Measurements from ENCODE around the gene BEND5.

DNA sequence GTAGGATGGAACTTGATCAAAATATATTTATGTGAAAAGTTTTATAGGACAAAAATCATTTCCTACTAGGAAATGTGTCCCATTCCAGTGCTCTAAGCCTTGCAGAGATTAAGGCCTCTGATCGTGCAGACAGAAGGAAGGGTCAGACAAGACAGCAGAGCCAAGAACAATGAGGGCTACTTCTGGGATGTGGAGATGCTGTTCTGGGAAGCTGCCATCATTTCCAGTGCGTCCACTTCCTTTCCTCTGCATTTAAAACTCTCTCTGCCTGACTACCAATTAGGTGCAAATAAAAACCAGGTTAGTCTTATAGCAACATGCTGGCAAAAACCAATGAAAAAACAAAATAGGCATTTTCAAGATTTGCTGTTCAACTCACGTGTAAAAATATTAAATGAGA lies 36.1 kb downstream of the BEND5 start:
- TF ChIP-seq, protein P1, sequence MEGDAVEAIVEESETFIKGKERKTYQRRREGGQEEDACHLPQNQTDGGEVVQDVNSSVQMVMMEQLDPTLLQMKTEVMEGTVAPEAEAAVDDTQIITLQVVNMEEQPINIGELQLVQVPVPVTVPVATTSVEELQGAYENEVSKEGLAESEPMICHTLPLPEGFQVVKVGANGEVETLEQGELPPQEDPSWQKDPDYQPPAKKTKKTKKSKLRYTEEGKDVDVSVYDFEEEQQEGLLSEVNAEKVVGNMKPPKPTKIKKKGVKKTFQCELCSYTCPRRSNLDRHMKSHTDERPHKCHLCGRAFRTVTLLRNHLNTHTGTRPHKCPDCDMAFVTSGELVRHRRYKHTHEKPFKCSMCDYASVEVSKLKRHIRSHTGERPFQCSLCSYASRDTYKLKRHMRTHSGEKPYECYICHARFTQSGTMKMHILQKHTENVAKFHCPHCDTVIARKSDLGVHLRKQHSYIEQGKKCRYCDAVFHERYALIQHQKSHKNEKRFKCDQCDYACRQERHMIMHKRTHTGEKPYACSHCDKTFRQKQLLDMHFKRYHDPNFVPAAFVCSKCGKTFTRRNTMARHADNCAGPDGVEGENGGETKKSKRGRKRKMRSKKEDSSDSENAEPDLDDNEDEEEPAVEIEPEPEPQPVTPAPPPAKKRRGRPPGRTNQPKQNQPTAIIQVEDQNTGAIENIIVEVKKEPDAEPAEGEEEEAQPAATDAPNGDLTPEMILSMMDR (IDR thresholded peaks at IDR 0.05 in 4 of 5, conservative IDR thresholded peaks at IDR 0.05 in 1 of 5) = no peak
- TF ChIP-seq POLR2A (IDR thresholded peaks at IDR 0.05) = no peak

Data from gastrocnemius medialis (tissue), 4 donors.